GM19099 (cell line): ENCODE results near the gene SLC22A23.

Source experiments
- POLR2A ChIP-seq: IDR thresholded peaks from 3 replicates; pipeline ENCODE4 v1.6.1; 2011; ENCODE audit warnings: low read depth; ENCODE audit not compliant: insufficient read length; ENCODE audit errors: extremely low read depth

SLC22A23 gene

DNA sequence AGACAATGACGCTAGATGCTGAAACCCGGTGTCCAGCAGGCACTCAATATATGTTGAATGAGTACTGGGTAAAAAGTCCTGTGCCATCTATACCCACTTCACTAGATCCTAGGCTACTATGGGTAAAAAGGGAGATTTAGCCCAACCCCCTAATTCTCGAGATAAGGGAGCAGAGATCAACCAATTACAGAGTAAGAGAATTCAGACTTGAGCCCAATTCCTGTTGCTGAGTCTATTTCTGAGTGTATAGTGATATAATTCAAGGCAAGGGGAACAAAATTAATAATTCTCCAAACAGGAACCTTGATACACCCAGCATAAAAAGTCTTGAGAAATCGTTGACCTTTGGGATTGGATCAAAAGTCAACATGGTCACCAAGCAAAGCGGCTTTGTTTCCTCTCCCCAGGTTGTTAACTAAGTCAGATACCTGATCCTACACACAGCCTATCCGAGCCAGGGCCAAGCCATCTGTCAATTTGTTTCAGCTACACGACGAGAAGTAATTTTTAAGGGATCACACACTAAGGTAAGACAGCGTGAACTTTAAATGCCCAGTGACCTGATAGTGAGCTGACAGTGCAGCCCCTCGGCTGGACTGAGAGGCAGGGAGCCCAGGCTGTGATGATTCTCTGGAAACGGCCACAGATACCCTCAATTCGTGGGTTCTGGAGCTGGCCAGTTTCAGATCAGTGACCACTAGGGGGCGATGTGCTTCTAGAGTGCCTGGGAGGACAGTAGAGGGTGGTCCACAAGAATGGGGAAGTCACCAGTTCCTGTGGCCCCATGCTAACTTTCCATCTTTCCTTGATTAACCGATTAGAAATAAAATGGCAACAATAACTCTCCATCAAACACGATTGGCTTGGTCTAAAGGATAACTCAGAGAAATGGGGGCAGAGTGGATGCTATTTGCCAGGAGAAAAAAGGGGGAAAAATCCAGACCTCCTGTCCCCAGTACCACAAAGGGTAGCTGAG, 46.2 kb downstream of the SLC22A23 start:
- TF ChIP-seq POLR2A = no peak

DNA sequence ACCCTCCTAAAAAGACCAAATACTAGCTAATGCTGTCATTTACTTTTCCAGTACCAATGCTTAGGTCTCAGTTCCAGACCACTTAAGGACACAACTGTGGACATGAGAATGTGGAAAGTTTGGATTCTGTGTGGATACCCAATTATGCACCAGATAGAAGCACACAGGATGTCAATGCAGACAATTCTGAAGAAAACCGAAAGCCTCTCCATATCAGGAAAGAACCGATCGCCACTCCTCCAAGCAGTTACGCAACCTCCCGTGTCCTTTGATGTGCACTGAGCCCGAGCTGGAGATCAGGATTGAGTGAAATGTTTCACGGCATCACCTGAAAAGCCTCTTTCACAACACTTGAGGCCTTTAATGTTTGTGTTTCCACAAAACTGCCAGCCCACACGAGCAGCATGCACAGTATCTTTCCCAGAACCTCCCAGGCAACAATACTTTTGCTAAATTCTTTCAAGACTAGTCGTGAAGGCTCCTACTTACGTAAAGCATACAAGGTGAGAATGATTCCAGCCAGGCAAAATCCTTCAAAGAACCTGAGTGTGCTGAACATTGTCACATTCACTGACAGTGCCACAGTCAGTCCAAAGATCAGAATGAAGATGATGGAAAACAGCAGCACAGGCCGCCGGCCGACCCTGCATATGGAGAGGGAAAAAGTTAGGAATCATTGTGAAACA, 47.0 kb downstream of the SLC22A23 start:
- no peak for TF ChIP-seq POLR2A

DNA sequence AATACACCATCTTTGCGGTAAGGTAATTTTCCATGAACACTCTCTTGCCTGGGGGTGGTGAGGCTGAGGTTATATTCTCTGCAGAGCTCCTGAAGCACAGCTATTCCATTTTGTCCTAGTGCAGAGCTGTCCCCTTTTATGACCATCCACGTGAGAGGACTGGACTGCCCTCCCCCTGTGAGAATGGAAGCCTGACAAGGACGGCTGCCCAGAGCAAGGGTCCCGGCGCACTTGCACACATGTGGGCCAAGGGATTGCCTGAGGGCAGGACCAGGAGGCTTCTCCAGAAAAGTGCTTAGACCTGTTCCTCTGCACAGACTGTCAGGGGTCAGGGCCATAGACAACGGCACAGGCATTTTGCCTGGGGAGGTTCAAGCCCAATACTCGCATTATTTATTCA, 48.2 kb downstream of the SLC22A23 start:
- no peak for TF ChIP-seq POLR2A

DNA sequence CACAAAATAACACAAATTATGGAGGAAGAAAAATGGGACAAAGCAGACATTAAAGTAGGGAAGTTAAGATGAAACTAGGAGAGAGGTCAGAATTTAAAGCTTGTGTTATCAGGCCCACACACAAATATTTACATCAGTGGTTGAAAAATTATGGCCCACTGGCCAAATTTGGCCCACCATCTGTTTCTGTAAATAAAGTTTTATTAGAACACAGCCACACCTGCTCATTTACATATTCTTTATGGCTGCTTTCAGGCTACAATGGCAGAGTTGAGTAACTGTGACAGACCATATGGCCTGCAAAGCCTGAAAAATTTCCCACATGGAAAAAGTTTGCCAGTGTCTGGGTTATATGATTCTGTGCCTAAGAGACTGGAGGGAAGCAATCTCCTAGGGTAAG, 49.0 kb downstream of the SLC22A23 start:
- TF ChIP-seq POLR2A = no peak

DNA sequence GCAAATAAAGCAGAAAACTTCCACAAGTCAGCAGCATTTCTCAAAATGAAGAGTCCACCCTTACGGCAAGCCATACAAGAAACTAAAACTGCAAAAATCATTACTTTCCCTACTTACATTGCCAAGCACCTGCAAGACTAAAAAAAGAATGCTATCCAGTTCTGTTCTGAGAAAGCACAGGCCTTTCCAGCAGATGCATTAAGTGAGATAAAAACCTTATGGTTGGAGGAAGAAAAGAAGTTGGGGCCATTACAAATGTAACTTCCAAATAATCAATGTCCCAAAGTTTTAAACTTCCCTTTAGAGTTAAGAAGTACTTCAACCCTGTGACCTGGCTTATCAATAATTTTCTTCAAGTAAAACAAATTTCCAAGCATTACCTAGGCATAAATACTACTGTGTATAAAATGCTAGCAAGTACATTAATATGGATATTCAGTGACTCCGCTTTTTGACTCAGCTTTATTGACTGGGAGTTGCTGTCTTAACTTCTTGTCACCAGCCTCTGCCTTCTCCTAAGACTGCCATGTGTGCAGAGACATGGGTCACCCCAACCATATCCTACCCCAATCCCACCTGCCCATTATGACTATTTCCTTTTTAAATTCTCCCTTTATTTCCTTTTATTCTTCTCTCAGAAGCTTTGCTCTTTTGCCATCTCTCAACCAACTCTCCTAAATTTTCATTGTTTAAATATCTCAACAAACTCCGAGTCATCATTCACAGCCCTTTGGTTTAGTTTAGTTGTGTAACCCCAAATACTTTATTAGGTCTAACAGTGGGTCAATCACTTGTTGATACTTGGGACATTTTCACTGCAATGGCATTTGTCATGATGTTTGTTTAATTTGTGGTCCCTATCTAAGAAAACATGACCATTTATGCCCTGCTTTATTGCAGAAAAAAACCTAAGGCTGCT, 49.7 kb downstream of the SLC22A23 start:
- TF ChIP-seq POLR2A = no peak

DNA sequence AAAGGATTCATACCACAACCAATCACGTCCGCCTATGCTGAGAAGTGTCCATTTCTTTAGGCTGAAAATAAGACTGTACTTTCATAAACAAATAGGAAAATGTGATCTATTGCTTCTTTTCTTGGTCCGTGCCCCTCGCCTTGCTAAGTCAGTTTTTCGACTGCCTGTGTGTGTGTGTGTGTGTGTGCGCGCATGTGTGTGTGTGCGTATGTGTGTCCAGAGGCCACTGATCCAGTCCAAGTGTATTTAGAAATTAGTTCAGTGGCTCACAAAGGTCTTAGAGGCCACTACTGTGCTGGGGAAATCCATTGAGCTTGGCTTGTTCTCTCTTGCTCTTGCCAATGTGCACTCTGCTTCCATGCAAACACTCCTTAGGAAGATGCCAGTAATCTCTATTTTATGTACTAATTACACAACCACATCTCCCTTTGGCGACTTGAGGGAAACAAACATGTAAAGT, 50.5 kb downstream of the SLC22A23 start:
- TF ChIP-seq POLR2A = no peak

DNA sequence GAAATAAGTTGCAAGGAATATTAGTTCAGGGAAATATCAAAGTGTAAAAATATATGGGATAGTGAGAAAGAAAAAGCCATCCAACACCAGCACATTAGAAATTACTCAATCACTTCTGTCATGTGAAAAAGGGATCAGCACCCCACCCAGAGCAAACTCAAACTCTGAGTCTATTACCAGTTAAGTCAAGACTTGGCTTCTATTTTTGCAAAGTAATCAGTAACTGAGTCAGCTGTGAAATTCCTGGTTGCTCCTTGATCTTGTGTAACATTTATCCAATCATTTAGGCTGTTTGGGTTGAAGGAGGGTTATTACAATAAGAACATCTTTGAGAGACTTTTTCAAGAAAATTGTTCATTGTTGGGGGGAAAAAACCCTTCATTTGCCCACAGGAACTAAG, 51.2 kb downstream of the SLC22A23 start:
- TF ChIP-seq POLR2A = no peak

DNA sequence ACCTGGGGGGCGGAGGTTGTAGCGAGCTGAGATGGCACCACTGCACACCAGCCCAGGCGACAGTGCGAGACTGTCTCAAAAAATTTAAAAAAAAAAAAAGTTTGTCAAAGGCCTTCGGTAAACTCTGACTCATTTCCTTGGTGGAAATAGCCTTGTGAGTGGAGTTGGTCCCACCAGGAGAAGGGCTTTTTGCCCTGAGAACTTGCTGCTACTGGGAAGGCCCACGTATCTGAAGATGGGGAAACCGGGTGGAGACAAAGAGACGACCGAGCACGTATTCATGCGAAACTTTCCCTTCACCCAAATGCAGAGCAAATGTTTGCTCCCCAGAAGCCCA, 51.7 kb downstream of the SLC22A23 start:
- TF ChIP-seq POLR2A = no peak

DNA sequence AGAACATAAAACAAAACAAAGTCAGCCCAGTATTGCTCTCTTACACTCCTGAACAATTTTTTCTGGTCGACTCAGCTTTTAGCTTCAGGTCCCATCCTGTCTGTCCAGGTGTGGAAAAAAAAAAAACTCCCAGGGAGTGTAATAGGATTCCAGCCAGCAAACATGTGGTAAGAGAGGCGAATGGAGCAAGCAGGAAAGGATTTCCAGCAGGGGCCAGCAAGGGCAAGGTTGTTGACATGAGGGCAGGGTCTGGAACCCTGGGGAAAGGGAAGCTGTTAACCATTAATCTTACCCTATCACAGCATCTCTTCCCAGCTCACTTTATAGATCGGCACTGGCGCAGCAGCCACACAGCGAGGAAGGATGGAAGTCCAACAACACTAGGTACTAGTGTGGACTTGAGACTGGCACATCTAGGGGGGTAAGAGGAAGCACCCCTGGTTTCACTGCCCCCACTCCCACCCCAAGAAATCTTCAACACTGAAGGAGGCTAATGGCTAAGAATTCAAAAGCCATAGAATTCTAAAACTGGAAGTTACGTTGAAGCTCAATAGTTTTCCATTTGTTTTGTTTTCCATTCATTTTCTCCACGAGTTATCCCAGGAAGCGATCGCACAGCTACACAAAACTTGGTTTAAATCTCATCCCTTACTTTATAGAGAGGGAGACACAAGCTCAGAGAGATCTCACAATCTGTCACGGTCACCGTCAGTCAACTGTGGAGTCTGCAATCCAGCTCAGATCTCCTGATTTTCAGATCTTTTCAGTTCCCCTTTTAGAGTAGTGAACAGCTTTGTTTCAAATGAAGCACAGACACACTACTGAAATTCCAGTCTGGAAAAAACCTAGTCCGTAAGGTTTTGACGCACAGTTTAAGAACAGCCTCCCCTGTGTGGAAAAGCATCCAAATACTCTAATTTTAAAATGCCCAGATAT, 53.3 kb downstream of the SLC22A23 start:
- no peak for TF ChIP-seq POLR2A

DNA sequence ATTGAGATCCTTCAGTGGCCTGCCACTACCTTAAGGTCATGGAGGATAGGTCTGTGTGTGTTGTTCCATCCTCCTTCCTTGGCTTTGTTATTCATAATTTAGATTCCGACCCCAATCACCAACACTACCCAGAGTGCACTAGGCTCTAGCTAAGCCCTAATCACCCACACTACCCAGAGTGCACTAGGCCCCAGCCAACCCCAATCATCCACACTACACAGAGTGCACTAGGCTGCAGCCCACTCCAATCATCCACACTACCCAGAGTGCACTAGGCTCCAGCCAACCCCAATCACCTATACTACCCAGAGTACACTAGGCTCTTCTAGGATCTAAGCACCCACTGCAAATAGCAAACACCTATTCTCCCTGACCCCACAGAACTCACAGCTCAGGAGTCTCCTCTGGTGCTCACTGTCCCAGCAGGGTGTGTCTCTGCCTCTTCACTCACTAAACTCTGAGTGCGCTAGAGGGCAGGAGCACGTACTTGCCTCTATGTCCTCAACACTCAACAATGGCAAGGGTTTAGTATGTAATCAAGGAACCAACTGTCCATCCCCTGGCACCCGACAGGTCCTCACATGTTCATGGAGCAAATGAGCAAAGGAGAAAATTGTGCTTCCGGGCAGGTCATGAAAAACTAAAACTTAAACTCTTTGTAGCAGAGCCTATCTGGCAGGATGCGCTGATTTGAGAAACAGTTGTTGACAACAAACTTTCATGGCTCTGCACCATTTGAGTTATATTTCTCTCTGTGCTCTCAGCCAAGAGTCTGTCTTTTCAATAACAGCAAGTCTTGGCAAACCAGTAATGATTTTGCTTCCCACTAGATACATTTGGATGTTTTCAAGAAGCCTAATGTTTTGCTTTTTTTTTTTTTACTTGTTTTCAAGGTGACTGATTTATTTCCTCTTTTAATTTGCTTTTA, 54.3 kb downstream of the SLC22A23 start:
- TF ChIP-seq POLR2A = no peak

DNA sequence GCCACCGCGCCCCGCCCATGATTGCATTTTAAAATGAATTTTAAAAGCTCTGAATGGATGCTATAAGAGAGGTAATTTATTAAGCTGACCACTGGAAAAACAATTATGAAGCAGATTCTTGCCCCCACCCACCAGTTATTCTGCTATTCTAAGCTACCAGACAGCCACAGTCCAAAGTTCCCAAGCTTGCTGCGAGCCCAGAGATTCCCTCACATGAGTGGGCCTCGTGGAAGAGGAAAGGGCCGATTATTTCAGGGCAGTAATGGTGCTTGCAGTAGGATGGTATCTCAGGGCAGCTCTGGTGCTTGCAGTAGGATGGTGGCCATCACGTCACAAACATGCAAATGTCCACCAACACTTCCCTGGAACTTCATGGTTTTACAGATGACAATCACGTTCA, 56.7 kb downstream of the SLC22A23 start:
- TF ChIP-seq POLR2A = no peak

DNA sequence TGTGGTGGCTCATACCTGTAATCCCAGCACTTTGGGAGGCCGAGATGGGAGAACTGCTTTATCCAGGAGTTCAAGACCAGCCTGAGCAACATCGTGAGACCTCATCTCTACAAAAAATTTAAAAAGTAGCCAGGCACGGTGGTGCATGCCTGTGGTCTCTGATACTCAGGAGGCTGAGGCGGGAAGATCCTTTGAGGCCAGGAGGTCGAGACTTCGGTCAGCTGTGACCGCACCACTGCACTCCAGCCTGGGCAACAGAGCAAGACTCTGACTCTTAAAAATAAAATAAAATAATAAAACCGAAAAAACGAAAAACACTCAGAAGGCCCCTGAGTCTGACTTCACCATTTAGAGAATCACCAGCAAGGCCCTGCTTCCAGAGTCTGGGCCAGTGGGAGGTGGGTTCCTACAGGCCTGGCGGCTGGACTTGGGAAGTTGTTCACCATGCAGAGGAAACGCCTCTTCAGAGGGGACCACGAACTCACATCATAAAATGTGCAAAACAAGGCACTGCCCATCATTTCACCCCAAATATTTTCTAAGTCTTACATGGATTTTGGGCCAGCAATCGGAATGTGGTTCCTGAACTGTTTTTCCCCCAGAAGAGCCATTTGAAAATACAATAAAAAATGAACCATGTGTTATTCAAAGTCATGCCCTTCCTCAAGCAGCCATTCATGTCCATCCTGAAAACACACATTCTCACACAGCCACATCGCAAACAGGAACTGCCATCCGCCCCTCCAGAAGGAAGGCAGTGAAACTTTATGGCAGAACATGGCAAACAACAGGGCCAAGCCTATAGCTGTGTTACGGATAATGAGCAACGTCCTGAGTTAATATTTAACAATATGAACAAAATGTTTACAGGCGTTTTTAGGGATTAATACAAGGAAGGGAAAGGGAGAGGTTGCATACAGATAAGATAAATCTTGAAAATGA, 57.8 kb downstream of the SLC22A23 start:
- no peak for TF ChIP-seq POLR2A

DNA sequence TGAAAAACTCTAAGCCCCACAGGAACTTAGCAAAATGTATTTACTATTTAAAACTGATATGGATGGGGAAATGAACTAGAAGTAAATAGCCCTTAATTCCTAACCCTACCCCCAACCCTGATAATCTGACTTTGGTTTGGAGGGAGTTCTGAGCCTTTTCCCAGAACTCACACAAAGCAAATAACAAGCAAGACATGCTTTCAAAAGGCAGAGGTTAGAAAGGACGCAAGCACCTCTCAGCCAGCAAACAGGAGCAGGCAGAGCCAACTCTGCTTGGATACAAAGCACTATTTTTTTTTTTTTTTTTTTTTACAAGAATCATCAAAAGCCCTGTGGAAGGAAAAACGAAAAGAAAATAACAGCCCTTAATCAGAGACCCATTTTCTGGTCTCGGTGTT, 58.7 kb downstream of the SLC22A23 start:
- no peak for TF ChIP-seq POLR2A
